GM12872 (cell line): ENCODE results near the gene MORN4.
A peak's percentile ranks its signal among the peaks of the same experiment; 100 is the strongest.

Experiments
- CTCF ChIP-seq: IDR thresholded peaks from 3 replicates; pipeline ENCODE4 v1.5.1; 2011; ENCODE audit warnings: low read depth, mild to moderate bottlenecking, low read length, moderate library complexity; ENCODE audit not compliant: insufficient read depth

The MORN4 gene

GRCh38 chr10:97632949-97633884 is at the start of gene MORN4:
MORN4 (minus strand) TSS chr10:97633500; CDS start chr10:97619653, 13,847 bp downstream.
- no peak for TF ChIP-seq CTCF

GRCh38 chr10:97682042-97682441 is 48.7 kb upstream of the MORN4 start:
- no peak for TF ChIP-seq CTCF

DNA sequence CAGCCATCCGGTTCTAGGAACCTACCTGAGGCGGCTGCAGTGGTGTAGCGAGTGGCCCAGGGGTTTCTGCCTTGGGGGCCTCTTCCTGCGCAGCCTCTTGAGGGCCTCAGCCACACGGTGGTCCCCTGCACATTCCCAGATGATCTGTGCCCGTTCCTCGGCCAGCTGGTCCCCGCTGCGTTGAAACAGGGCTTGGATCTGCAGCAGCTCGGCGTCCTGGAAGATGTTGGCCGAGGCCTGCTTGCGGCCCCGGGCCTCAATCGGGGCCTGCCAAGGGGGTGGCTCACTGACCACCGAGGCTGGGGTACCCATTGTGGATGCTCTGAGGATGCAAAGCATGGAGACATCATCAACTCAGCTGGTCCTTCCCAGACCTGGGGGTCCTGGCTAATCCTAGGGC is 46.3 kb upstream of the MORN4 start:
- no peak for TF ChIP-seq CTCF

GRCh38 chr10:97676770-97677581 is 43.7 kb upstream of the MORN4 start:
- peak; percentile 83 for TF ChIP-seq CTCF

- no peak for TF ChIP-seq CTCF
Observed at GRCh38 chr10:97675222-97675621, 41.9 kb upstream of the MORN4 start.

GRCh38 chr10:97673736-97674525 is 40.6 kb upstream of the MORN4 start:
- no peak for TF ChIP-seq CTCF
